Daoy (cell line): ENCODE data around the gene BCL11B. TPM values are rescaled to one million over a fixed set of nuclear protein-coding genes. Genes with fewer than 3 reads are reported as not detected.

Experiments
- DNase-seq: peaks from one replicate; pipeline ENCODE4 v3.0.0-alpha.2; 2015; ENCODE audit warnings: low read depth
- total RNA-seq: library from RNA; depleted of rRNA; stranded (reverse); fragments of >200 nt; shearing (Covaris generic); gene quantifications from 2 replicates; pipeline ENCODE4 v1.2.3, GENCODE V29; 2014

BCL11B gene
- total RNA-seq, 1 experiment from 2014 or later: 4.4 TPM

DNA sequence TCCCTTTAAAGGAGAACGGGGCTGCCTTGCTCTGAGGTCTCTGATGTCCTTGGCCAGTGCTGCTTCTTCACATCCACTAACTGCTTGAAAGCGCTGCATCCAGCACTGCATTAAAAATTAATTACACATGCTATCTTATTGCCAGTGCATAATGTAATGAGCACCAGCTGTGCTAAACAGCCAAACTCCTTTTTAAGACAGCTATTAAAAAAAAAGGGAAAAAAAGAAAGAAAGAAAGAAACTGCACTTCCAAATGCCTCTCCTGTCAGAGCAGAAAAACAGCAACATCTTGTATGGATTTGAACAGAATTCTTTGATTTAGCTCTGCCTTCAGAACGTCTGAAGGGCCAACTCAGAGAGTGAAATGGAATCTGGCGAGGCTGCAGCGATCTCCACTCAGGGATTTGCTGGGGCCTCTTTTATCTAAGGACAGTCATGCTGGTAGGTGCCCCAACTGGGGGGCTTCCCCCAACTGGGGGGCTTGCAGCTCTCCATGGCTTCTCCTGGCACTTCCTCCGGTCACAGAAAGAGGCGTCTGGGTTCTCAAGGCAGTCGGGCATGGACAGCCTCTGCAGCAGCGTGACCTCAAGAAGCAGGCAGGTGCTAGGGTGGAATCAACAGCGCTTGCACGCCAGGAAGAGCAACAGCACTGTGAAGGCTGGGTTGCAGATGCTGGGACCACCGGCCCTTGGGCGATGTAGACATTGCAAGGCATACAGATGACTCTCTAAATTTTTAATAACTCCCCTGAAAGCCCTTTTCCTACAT lies 46.4 kb downstream of the BCL11B start:
- no peak for DNase-seq

GRCh38 chr14:99224948-99225347 lies 47.0 kb downstream of the BCL11B start:
- no peak for DNase-seq

DNA sequence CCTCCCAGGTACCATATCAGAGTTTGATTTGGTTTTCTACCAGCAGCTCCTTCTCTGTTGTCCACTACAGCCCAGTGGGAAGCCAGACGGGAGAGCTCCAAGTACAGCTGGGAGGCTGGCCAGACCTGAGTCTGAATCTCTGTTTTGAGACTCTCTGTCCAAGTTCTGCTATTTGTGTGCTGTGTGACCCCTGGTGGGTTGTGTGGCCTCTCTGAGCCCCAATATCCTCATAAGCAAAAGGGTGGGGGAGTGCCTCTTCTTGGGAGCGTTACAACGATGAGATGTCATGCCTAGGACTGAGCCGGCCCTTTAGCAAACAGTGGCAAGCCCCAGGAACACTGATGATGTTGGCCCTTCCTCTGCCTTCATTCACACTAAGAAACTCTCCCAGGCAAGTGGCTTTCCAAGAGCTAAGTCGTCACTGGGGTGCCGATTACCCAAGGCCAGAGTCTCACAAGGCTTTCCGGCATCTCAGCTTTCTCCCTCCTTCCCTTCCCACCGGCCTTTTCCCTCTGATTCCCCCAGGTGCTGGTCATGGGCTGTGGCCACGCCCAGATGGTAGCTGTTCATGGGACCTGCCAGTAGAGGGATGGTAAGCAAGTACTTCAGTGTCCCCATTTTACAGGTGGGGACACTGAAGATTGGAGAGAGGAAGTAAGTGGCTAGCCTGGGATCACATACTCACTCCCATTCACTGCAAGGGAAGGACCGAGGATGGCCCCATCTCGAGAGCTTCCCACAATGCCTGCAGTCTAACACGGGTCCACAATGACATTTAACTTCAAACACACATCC lies 47.7 kb downstream of the BCL11B start:
- no peak for DNase-seq

- no peak for DNase-seq
Observed at GRCh38 chr14:99221445-99221844, 50.6 kb downstream of the BCL11B start.

DNA sequence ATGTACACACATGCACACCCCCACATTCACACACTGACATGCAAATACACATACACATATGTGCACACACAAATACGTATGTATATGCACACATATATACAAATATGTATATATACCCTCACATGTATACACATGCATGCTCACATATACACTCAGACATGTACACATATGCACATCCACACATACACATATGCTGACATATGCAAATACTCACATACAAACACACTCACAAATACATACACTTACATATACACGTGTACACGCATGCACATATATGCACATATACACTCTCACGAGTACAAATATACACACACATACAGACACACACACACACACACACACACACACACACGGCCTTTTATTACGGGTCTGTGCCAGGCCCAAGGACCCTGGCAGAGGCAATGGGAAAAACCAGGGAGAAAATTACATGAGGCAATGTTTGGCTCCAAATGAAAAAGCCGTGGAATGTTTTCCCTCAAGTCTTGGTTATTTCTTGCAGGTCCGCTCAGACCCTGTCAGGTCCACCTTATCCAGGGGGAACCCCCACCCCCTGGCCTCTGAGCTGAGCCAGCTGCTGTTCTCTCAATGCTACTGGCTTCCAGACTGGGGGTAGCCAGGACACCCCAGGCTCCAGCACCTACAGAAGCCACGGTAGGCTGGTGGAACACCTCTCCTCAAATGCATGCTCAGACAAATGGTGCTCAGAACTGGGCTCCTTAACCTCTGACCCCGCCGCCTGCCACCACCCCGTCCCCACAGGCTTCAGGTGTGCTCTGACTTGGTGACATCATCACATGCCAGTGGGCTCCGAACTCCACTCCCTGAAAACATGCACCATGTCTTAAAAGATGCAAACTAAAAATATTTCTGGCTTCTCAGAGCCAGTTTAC lies 54.7 kb downstream of the BCL11B start:
- DNase-seq: no peak

DNA sequence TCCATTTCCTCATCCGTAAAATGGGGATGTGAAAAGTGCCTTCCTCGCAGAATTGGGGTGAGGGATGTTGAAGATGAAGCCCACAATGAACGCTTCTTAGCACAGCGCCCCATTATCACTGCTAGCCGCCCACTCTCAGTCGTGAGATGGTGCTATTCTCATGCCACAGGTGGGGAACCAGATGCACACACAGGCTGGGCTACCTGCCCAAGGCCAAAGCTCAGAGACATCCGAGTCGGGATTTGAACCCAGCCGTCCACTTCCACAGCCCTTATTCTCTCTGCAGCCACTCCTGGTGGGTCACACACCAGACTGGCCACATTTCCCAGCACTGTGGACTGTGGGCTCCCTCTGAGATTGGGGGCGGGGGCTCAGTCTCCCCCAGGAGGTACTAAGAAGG lies 55.8 kb downstream of the BCL11B start:
- no peak for DNase-seq

DNA sequence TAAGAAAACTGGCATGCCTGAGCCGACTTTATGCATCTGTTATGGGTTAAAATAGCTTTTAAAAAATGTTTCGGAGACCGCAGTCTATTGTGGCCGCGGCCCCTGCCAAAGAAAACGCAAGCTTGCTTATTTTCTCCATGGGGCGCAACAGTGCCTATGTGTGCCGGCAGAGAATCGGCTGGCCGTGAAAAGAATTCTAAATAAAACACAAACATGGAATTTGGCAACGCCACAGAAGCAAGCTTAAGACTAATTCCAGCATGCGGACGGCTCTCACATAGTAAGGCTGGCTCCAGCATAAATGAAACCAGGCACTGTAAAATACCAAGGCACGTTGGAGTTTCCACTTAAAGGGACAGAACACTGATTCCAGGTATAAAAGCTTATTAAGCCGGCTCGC lies 56.7 kb downstream of the BCL11B start:
- DNase-seq: peak; percentile 80

DNA sequence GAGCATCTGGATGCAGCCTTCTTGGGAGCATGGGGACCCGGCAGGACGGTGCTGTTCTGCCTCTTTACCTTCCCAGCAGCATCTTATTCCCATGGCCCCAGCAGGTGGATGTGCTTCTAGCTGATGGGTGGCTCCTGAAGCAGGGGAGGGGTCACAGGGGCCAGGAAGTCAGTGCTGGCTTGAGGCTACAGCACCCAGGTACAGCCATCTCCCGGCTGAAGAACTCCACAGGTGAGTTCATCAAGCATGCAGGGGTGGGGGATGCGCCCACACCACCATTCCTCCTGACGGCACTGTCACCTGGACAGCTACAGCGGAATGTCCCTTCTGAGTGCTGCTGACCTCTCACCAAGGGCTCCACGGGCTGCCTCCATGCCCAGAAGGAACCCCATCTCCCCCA lies 57.3 kb downstream of the BCL11B start:
- no peak for DNase-seq

GRCh38 chr14:99213527-99213971 lies 58.4 kb downstream of the BCL11B start:
- DNase-seq: no peak

DNA sequence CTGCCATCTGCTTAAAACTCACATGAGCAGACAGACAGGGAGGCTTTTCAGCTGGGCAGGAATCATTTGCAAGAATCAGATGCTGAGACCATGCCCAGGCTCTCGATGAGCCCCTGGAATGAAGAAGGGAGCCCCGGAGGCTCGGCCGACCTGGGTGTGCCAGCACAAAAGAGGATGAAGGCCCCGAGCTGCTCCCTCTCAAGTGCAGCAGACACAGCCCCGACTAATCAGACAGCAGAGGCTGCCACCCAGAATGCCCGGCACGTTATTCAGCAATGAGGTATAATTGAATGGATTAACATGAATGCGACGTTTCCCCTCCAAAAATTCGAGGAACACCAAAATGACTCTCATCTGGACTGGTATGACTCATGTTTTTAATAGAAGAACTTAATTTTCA lies 58.9 kb downstream of the BCL11B start:
- no peak for DNase-seq

DNA sequence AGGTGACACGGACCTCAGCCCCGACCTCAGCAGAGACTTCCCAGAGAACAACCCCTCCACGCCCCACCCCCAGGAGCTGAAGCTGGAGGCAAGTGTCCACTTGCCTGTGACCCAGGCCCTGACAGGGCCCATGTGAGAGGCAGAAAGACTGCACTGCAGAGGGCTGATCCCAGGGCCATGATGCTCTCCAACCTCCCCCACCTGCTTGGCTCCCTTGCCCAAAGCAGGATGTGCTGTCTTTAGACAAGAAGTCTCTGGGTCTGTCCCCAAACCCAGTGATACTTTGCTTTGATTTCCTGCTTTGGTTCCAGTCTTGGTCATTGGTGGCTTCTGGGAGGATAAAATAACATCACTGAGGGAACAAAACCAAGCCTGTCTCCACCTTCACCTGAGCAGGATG lies 59.4 kb downstream of the BCL11B start:
- DNase-seq: no peak

- no peak for DNase-seq
Observed at GRCh38 chr14:99212199-99212598, 59.8 kb downstream of the BCL11B start.

DNA sequence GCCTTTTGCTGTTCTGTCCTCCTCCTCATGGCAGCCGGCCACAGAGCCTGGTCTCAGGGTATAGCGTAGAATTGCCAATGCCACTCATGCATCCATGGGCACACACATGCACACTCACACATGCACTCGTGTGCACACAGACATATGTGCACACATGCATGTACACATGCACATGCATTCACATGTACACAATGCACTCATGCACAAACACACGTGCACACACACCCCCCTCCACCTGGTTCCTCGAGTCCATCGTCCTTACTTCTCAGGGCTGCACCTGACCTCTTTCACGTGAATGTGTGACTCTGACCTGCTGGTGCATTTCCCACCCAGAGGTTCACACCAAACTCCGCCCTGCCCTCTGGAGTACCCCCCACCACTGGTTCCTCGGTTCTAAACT lies 60.6 kb downstream of the BCL11B start:
- no peak for DNase-seq

GRCh38 chr14:99210333-99210732 lies 61.7 kb downstream of the BCL11B start:
- no peak for DNase-seq

DNA sequence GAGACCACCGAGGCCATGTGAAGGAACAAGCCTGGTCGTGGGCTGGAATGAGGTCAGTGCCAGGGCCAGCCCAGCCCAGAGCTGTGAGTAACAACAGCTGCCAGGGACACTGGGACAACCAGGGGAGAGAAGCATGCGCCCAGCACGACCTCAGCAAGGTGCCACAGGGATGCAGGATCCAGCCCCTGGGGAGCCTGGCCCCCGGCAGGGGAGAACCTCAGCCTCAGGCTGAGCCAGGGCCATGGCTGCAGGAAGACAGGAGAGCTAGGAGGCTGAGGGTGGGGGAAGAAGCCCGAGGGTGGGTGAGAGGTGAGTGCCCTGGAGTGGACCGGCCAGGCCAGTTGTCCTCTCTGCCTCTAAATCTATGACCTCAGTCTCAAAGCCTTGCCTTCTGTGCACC lies 62.6 kb downstream of the BCL11B start:
- no peak for DNase-seq

DNA sequence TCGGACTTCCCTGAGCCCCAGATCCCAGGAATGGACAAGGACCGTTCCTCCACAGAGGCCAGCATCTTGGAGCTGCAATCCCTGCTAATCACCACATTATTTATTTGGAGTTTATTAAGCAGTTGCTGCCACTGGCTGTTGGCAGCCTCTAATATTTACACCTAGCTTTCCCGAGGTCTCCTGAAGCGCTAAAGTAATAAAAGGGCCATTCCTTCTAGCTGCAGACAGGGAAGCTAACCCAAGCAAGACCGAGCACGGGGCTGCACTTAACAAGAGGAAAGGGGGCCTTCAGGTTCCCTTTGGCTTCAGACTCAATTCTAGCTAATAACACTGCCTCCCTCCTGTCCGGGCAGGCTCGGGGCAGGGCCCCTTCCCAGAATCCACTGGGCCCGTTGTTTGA lies 63.7 kb downstream of the BCL11B start:
- DNase-seq: no peak

DNA sequence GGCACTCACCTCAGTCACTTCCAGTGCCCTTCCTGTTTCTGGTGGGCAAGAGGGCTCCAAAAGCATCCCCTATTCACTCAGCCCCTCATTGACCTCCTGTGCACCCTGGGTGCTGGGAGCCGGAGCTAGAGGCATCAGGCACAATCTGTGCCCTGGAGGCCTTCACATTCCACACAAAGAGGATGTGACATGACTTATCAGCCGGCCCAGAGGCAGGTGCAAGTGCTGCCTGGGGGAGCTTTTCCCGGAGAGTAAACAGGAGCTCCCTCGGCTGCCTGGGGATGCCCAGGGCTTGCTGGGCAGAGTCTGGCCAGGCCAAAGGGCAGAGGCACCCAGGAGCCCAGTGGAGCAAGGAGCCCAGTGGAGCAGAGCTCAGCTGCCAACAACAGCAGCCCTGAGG lies 64.5 kb downstream of the BCL11B start:
- no peak for DNase-seq

DNA sequence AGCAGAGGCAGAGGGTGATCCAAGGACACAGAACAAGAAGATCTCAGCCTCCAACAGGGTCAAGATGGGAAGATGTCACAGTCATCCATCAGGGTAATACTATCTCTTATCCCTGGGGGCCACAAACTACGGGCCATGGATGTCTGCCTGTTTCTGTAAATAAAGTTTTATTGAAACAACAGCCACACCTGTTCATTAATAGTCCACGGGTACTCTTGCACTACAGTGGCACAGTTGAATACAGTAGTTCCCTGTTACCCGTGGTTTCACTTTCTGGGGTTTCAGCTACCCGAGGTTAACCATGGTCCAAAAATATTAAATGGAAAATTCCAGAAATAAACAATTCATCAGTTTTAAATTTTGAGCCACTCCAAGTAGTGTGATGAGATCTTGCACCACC lies 65.9 kb downstream of the BCL11B start:
- no peak for DNase-seq

GRCh38 chr14:99205086-99205688 lies 66.8 kb downstream of the BCL11B start:
- no peak for DNase-seq

GRCh38 chr14:99203801-99204200 lies 68.2 kb downstream of the BCL11B start:
- DNase-seq: no peak

DNA sequence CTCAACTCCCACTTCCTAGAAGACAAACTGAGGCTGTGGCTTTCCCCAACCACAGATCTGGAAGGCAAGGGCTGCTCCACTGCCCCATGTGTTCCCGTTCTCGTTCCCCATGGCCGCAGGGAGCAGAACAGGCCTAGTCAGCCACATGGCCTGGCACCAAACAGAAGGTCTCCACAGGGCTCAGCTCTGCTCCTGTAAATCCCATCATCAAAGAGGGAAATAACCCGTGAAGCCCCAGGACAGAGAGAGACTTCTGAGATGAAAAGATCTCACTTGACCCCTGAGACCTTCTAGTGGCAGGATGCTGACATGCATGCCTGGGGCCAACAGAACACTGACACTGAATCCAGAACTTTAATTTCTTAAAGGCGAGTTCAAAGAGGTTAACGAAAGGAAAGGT lies 68.9 kb downstream of the BCL11B start:
- DNase-seq: no peak

GRCh38 chr14:99202516-99202915 lies 69.5 kb downstream of the BCL11B start:
- no peak for DNase-seq
